HL-60 (cell line): ENCODE data around the gene MAN2C1.
"Not testable (repeated sequence)": the region's sequence is repeated elsewhere in the genome, so short reads cannot be mapped to it uniquely, and the experiment has no call there.

Experiments used
- DNase-seq, 2 experiments: peaks; one replicate each; pipeline ENCODE4 v3.0.0-alpha.2; 2010 to 2020; ENCODE audit warnings: low read depth in 1 of 2, low spot score in 1 of 2
- H3K27ac ChIP-seq: fragments of 250-450 bp; sonication (Bioruptor Pico); replicated peaks from 2 replicates; pipeline ENCODE4 v1.5.1; 2020; ENCODE audit warnings: mild to moderate bottlenecking, moderate library complexity
- H3K27me3 ChIP-seq: fragments of 250-450 bp; sonication (Bioruptor Pico); 2 replicates; pipeline ENCODE4 v1.5.1; 2021; ENCODE audit warnings: mild to moderate bottlenecking, moderate library complexity; ENCODE audit not compliant: insufficient read depth, poor library complexity, severe bottlenecking
- H3K4me3 ChIP-seq: replicated peaks from 2 replicates; pipeline ENCODE4 v1.5.1; 2011; ENCODE audit warnings: mild to moderate bottlenecking, control low read depth, low read length; ENCODE audit not compliant: insufficient read depth
- GABPA ChIP-seq: IDR thresholded peaks from 2 replicates; pipeline ENCODE4 v1.6.1; 2012; ENCODE audit warnings: low read depth
- POLR2AphosphoS5 ChIP-seq: IDR thresholded peaks from 2 replicates; pipeline ENCODE4 v1.6.1; 2012; ENCODE audit warnings: low read depth
- SPI1 ChIP-seq: IDR thresholded peaks from 2 replicates; pipeline ENCODE4 v1.6.1; 2012; ENCODE audit warnings: low read depth, mild to moderate bottlenecking, borderline replicate concordance
- TF ChIP-seq, protein P1 (sequence below): IDR thresholded peaks from 2 replicates; pipeline ENCODE4 v1.6.1; 2012; ENCODE audit warnings: low read depth; ENCODE audit not compliant: insufficient replicate concordance
- TF ChIP-seq, protein P2 (sequence below): IDR thresholded peaks from one replicate; pipeline ENCODE4 v1.5.1; 2011; ENCODE audit warnings: low read length, control low read depth, inconsistent platforms; ENCODE audit not compliant: insufficient read depth

The MAN2C1 gene

DNA sequence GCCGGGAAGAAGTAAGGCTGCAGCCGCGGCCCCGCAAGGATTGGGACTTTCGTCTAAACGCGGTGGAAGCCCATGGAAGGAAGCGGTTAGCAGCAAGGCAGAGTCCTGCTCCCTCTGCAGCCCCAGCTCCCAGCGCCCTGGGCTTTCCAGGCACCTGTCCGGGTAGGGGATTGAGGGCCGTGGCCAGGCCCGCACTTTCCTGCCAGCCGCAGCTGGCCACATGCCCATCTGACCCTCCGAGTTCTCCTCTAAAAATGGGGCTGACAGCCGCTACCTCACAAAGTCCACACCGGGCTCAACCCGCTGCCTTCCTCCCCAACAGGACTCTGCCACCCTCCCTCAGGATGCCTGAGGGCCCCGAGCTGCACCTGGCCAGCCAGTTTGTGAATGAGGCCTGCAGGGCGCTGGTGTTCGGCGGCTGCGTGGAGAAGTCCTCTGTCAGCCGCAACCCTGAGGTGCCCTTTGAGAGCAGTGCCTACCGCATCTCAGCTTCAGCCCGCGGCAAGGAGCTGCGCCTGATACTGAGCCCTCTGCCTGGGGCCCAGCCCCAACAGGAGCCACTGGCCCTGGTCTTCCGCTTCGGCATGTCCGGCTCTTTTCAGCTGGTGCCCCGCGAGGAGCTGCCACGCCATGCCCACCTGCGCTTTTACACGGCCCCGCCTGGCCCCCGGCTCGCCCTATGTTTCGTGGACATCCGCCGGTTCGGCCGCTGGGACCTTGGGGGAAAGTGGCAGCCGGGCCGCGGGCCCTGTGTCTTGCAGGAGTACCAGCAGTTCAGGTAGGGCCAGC, 19.7 kb downstream of the MAN2C1 start:
- H3K4me3 ChIP-seq, result no peak overlapping the region
- DNase-seq, result no peak
- TF ChIP-seq, protein P1, sequence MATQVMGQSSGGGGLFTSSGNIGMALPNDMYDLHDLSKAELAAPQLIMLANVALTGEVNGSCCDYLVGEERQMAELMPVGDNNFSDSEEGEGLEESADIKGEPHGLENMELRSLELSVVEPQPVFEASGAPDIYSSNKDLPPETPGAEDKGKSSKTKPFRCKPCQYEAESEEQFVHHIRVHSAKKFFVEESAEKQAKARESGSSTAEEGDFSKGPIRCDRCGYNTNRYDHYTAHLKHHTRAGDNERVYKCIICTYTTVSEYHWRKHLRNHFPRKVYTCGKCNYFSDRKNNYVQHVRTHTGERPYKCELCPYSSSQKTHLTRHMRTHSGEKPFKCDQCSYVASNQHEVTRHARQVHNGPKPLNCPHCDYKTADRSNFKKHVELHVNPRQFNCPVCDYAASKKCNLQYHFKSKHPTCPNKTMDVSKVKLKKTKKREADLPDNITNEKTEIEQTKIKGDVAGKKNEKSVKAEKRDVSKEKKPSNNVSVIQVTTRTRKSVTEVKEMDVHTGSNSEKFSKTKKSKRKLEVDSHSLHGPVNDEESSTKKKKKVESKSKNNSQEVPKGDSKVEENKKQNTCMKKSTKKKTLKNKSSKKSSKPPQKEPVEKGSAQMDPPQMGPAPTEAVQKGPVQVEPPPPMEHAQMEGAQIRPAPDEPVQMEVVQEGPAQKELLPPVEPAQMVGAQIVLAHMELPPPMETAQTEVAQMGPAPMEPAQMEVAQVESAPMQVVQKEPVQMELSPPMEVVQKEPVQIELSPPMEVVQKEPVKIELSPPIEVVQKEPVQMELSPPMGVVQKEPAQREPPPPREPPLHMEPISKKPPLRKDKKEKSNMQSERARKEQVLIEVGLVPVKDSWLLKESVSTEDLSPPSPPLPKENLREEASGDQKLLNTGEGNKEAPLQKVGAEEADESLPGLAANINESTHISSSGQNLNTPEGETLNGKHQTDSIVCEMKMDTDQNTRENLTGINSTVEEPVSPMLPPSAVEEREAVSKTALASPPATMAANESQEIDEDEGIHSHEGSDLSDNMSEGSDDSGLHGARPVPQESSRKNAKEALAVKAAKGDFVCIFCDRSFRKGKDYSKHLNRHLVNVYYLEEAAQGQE, result no peak
- TF ChIP-seq GABPA (no peak), SPI1 (no peak)
- H3K27me3 ChIP-seq, result peaks cover 16% of the 10 kb centered on the region
- H3K27ac ChIP-seq, result no peak overlapping the region

DNA sequence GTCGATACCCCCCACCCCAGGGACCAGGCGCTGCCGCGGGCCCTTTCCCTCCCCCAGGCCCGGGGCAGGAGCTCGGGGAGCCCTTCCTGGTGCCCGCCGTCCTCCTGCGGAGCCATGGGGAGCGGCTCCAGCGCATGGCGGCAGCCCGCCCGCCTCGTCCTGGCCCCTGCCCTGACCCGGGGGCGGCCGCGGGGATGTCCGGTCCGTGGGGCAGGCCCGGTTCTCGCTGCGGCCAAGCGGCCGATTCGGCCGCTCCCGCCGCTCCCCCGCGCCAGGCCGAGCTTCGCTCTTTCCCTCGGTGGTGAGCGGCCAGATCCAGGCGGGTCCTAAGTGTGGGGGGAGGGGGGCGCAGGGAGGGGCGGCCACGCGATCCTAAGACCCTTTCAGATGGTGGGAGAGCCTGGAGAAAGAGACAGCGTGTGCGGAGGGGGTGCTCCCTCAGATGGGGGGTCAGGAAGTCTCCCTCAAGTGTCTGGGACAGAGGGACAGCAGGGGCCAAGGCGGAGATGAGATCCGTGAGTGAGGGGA, 20.3 kb downstream of the MAN2C1 start:
- no peak for TF ChIP-seq GABPA
- no peak for TF ChIP-seq SPI1
- TF ChIP-seq, protein P1, result no peak
- TF ChIP-seq, protein P2, sequence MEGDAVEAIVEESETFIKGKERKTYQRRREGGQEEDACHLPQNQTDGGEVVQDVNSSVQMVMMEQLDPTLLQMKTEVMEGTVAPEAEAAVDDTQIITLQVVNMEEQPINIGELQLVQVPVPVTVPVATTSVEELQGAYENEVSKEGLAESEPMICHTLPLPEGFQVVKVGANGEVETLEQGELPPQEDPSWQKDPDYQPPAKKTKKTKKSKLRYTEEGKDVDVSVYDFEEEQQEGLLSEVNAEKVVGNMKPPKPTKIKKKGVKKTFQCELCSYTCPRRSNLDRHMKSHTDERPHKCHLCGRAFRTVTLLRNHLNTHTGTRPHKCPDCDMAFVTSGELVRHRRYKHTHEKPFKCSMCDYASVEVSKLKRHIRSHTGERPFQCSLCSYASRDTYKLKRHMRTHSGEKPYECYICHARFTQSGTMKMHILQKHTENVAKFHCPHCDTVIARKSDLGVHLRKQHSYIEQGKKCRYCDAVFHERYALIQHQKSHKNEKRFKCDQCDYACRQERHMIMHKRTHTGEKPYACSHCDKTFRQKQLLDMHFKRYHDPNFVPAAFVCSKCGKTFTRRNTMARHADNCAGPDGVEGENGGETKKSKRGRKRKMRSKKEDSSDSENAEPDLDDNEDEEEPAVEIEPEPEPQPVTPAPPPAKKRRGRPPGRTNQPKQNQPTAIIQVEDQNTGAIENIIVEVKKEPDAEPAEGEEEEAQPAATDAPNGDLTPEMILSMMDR, result no peak
- TF ChIP-seq POLR2AphosphoS5, result no peak
- DNase-seq, result no peak
- peaks cover 16% of the 10 kb centered on the region for H3K27me3 ChIP-seq
- no peak overlapping the region for H3K27ac ChIP-seq
- H3K4me3 ChIP-seq, result no peak overlapping the region; the same call in 1 of the 2 replicates

DNA sequence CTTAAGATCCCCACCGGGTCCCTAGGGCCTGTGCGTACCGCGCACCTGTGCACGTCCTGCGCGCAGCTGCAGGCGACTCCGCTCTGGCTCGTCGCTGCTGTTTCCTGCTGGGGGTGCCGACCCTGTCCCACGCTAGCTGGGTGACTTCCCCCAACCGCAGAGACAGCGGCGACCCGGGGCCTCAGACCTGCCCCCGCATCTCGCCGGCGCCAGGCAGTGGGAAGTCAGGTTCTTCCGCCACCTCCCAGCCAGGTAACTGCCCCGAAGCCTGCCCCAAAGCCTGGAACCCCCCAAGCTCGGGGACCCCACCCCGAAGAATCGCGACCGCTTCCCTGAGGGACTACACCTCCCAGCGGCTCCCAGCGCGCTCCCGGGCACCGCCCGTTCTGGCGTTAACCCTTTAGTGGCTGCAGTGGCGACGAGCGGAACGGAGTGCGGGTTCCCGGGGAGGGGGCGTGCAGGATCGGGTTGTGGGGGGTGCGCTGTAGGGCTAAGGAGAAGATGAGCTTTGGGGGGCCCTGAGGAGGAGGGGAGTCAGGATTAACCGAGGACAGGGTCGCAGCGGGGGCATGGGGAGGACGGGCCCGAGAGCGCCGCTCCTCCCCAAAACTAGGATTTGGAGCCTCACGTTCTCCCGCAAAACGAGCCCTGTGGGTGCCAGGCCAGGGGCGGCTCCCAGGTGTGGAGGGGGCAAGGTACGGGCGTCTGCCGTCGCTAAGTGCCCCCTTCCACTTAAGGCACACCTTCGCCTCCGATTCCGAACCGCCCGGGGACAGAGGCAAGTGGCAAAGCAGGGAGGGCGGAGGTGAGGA, 21.0 kb downstream of the MAN2C1 start:
- Histone ChIP-seq H3K27me3 (peaks cover 16% of the 10 kb centered on the region), H3K27ac (no peak overlapping the region), H3K4me3 (peak overlapping the region; percentile 20)
- DNase-seq, result no peak
- TF ChIP-seq POLR2AphosphoS5, result peak; percentile 50; the same call in 1 of the 2 replicates
- TF ChIP-seq, protein P2, result no peak

DNA sequence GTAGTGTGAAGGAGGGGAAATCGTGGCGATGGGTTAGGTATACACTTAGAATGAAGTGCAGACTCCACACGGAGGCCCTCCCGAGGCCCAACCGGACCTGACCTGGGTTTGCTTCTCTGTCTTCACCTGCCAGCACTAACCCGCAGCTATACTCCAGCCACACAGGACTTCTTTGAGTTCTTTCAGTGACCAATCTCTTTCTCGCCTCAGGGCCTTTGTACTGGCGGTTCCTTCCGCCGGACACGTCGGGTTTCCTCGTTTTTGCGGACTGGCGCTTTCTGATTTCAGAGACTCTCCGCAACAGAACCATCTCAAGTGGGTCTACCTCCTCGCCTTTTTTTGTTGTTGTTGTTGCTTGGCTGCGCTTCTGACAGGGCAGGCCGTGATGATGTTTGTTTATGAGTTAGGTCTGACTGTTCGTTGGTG, 21.6 kb downstream of the MAN2C1 start, which contains the start of gene NEIL1:
TSS of gene NEIL1 (plus strand) at position 244 of the 426 bp plus-strand sequence. CDS start 1,867 bp downstream, outside the sequence.
- DNase-seq, result no peak
- no peak for TF ChIP-seq GABPA
- no peak for TF ChIP-seq SPI1
- TF ChIP-seq POLR2AphosphoS5, result no peak
- TF ChIP-seq, protein P1, result no peak
- TF ChIP-seq, protein P2, result no peak
- peaks cover 16% of the 10 kb centered on the region for H3K27me3 ChIP-seq
- no peak within 1 kb of the TSS for H3K27ac ChIP-seq
- peak within 1 kb of the TSS; percentile 20 for H3K4me3 ChIP-seq

DNA sequence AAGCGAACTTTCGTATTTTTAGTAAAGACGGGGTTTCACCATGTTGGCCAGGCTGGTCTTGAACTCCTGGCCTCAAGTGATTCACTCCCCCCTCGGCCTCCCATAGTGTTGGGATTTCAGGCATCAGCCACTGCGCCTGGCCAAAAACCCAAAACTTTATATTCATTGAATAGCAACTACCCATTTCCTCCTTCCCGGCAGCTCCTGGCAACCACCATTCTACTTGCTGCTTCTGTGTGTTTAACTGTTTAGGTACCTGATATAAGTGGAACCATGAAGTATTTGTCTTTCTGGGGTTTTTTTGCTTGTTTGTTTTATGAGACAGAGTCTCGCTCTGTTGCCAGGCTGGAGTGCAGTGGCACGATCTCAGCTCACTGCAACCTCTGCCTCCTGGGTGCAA, 24.5 kb downstream of the MAN2C1 start:
- not testable (repeated sequence) for DNase-seq, H3K27ac ChIP-seq, H3K4me3 ChIP-seq
- peaks cover 16% of the 10 kb centered on the region for H3K27me3 ChIP-seq
